Limb (tissue), 2 donors: Measurements from ENCODE around the gene PCSK5.
A peak's percentile ranks its signal among the peaks of the same experiment; 100 is the strongest.

Experiments used
- DNase-seq, 2 donors: peaks; one replicate each; pipeline ENCODE4 v3.0.0-alpha.2; 2016; ENCODE audit errors: extremely low spot score in 2 of 2

The PCSK5 gene

DNA sequence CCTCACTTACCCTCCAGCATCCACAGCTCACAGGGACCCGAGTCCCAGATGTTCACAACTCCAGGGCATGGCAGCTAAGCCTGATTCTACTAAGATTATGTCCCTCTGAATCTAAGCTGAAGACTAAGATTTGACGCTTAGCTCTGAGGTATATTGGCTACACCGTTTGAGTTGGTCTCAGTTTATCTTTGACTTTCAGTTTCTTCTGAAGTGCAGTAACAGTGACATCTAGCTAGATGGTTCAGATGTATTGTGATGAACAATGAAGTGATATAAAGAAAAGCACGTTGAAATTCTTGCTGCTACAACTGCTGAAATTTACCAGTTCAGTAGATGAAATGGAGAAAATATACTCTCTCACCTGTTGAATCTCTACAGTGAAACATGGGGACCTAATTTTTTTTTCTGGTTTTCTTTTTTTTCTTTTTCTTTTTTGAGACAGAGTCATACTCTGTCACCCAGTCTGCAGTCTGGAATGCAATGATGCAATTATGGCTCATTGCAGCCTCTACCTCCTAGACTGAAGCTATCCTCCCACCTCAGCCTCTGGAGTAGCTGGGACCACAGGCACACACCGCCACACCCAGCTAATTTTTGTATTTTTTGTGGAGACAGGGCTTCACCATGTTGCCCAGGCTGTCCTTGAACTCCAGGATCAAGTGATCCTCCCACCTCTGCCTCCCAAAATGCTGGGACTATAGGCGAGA is 488.0 kb downstream of the PCSK5 start:
- no peak for DNase-seq

GRCh38 chr9:76379494-76379893 is 489.0 kb downstream of the PCSK5 start:
- DNase-seq = no peak

DNA sequence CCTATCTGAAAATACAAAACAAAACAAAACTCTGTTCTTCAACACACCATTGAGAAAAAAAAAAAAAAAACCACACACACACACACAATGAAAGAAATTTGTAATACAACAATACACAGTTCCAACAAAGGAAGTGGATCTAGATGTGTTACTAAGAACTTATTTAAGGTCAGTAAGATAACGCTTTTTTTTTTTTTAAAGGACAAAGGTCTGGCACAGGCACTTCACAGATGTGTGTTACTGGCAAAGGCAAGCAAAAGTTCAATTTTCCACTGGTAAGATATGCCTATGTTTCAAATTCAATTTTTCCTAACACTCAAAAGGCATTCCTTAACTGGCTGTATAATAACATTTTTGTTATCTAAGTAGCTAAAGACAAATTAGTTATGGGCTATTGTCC is 500.2 kb downstream of the PCSK5 start:
- DNase-seq = no peak

DNA sequence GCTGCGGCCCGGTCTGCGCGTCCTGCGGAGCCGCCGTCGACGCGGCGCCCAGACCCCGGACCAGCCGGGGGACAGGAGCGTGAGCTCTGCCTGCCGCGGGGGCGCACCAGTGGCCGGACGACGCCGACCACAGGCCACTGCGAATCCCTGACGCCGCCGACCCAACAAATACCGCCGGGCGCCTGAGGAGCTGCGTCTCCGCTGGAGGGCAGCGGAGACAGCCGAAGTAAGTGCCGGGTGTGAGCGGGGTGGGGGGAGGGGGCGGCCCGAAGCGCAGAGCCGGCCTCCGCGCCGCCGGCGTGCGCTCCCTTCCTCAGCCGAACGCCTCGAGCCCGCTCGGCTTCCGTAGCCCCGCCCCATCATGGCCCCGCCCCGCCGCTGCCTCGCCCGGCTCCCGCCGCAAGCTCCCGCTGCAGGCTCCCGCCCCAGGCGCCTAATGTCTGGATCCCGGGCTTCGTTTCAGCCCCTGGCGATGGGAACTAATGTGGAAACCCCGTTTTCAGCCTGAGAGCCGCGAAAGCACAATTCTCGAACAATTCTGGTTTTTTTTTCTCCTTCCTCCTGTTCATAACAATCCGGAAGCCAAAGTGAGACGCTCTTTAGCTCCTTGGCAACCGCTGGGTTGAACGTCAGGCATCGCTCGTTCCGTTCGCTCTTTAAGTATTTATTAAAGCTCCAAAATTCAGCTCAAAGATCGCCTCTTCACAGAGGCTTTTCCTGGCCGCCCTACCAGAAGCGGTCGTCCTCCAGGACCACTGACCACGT is 503.9 kb downstream of the PCSK5 start, which contains the start of gene RFK:
RFK (minus strand) TSS at position 232 of the 765 bp plus-strand sequence. CDS start 255 bp downstream, outside the sequence.
- peak; percentile 94 to 98 for DNase-seq

DNA sequence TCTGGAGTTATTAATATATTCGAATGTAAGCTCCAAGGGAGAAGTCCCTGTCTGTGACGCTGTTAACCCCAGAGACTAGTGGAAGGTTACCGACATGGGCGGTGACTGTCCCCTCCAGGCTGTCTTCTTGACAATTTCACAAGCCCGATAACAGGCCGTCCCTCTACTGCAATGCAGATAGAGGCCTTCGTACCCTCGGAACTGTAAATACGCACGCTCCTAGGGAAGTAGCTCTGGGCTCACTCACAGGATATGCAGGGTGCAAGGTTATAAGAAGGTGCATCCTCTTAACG is 504.4 kb downstream of the PCSK5 start:
- DNase-seq = no peak

DNA sequence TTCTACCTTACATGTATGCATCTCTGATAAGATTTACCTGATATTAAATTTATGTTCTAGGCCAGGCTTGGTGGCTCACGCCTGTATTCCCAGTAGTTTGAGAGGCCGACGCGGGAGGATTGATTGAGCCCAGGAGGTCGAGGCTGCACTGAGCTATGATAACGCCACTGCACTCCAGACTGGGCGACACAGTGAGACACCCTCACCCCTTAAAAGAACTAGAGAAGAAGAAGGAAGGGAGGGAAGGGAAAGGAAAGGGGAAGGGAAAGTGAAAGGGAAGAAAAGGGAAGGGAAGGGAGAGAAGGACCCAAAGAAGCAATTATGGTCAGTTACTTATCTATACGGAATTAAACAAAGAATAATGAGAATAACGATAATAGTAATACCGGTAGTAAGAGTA is 504.9 kb downstream of the PCSK5 start:
- no peak for DNase-seq

GRCh38 chr9:76396144-76396543 is 505.7 kb downstream of the PCSK5 start:
- no peak for DNase-seq

GRCh38 chr9:76396597-76396996 is 506.1 kb downstream of the PCSK5 start:
- DNase-seq = no peak

GRCh38 chr9:76399856-76400255 is 509.4 kb downstream of the PCSK5 start:
- DNase-seq = no peak

GRCh38 chr9:76400534-76401096 is 510.1 kb downstream of the PCSK5 start:
- no peak for DNase-seq

DNA sequence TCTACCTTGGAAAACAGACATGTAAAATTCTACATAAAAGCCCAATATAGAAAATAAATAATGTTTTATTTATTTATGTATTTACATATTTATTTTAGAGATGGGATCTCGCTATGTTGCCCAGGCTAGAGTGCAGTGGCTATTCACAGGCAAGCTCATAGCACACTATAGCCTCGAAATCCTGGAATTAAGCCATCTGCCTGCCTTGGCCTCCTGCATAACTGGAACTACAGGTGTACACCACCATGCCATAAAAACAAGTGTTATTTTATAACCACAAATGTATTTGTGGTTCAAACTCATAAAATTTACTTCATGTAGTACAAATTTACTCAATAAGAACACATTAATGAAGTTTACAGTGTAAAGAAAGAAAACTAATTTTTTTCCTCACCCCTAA is 510.7 kb downstream of the PCSK5 start:
- DNase-seq = no peak

DNA sequence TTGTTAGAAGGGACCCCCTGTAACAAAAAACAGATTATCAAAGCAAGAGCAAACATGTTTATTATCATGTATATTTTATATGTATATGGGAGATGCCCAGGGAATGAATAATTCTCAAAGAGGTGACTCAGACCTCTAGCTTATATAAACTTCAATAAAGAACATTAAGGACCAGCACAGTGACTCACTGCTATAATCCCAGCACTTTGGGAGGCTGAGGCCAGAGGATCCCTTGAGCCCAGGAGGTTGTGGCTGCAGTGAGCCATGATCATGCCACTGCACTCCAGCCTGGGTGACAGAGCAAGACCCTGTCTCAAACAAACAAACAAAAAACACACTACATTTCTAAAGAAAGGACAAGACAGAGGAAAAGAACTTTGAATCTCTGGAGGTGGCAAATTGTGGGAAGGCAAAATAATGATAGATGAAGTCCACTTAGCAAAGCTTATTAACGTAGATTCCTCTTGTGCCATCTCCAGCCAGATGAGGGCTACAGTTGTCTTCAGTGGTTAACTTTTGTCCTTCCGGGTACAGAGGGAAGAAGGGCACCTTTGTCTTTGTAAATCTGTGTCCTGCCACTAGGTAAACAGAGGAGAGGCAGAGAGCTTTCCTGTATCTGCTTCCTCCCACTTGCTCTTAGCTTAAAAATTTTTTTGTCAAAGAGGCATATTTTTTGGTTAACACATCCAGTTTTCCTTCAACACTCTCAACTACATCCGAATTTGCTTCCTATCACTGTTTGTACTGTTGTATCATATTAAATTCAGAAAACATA is 511.3 kb downstream of the PCSK5 start:
- DNase-seq = no peak

DNA sequence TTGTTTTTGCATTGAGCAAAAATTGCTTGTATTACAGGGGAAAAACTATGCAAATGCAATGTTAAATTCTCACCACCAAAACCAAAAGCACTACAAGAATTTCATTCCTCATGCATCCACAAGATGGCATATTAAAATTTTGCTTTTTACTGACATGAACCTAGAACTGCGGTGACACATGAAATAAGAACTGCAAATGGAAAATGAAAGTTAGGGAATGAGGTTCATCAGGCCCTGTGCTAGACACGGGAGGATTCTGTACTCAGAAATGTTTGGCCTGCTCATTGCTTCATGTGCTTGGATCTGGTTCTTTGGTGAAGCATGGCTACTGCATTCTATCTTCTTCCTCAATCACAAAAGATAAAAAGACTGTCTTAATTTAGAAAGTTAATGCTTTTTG is 512.9 kb downstream of the PCSK5 start:
- peak in 1 of 2 donors; percentile 82 for DNase-seq

DNA sequence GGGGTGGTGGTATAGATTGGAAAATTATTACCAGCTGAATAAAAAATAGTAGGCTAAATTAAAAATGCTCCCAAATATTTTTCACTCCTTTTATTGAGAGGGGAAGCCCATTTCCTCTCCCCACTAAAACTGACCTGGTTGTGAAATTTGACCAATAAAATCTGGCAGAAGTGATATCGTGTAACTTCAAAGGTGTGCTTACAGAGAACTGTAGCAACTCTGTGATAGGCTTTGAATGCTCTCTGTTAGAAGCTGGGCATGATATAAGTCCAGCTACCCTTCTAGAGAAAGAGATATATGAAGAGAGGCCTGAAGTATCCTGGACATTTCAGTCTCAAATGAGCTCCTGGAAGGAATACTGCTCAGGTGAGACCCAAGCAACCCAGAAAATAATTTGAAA is 513.9 kb downstream of the PCSK5 start:
- no peak for DNase-seq

- no peak for DNase-seq
Observed at GRCh38 chr9:76405340-76405739, 514.9 kb downstream of the PCSK5 start.

GRCh38 chr9:76405868-76406267 is 515.4 kb downstream of the PCSK5 start:
- no peak for DNase-seq
